ENCODE measurements around the gene B3GALT6. TPM values are rescaled to one million over a fixed set of nuclear protein-coding genes. Genes with fewer than 3 reads are reported as not detected.

Gene B3GALT6
- total and polyA plus RNA-seq, 2 experiments from 2014 or later: 6.5 to 52.5 TPM

GRCh38 chr1:1205769-1206375, 26.2 kb upstream of the B3GALT6 start:
- Histone ChIP-seq H4K20me1 (ENCODE audit: insufficient read depth) (no peaks in the 10 kb centered on the region), H3K4me2 (ENCODE audit: unreplicated experiment) (no peak overlapping the region), H3K4me1 (ENCODE audit: insufficient read depth) (no peaks in the 10 kb centered on the region), H3K4me3 (peak overlapping the region; percentile 40; the same call in 1 of the 2 replicates), H3K9ac (no peak overlapping the region), H3K36me3 (ENCODE audit: low read depth) (no peaks in the 10 kb centered on the region), H3K9me2 (ENCODE audit: insufficient read depth) (no peaks in the 10 kb centered on the region), H3K9me3 (ENCODE audit: low read depth) (no peaks in the 10 kb centered on the region), H3K27ac (no peak overlapping the region), H3K79me2 (ENCODE audit: insufficient read depth) (no peaks in the 10 kb centered on the region), H3K27me3 (replicated peaks; ENCODE audit: insufficient read depth) (no peaks in the 10 kb centered on the region), H2AFZ (no peak overlapping the region), H3F3A (ENCODE audit: insufficient read depth) (no peaks in the 10 kb centered on the region)
- TF ChIP-seq EZH2 (IDR thresholded peaks at IDR 0.05; ENCODE audit: insufficient read depth, poor library complexity, severe bottlenecking): no peak
- TF ChIP-seq EZH2phosphoT487 (IDR thresholded peaks at IDR 0.05; ENCODE audit: insufficient read depth, low read depth): no peak
- in situ Hi-C loops (cut with MboI): no loop called here
- 28 to 34% methylated on average over 26 to 28 of the region's 31 CpGs for WGBS, 2 experiments (ENCODE audit: low coverage in 1 of 2, low lambda C conversion rate in 2 of 2, missing lambda C conversion rate in 2 of 2)
- DNase-seq: no peak

GRCh38 chr1:1206376-1206965, 25.6 kb upstream of the B3GALT6 start, which contains the start of gene TNFRSF18:
Gene TNFRSF18 (minus strand): TSS chr1:1206592. CDS start chr1:1206571, 21 bp downstream.
- H3K27me3 ChIP-seq (replicated peaks; ENCODE audit: insufficient read depth): no peaks in the 10 kb centered on the region
- peak within 1 kb of the TSS; percentile 40; the same call in 1 of the 2 replicates for H3K4me3 ChIP-seq
- no peak within 1 kb of the TSS for H3K4me2 ChIP-seq (ENCODE audit: unreplicated experiment)
- DNase-seq: peak; percentile 42
- no peaks in the 10 kb centered on the region for H3F3A ChIP-seq (ENCODE audit: insufficient read depth)
- H3K9me3 ChIP-seq (ENCODE audit: low read depth): no peaks in the 10 kb centered on the region
- no peaks in the 10 kb centered on the region for H3K36me3 ChIP-seq (ENCODE audit: low read depth)
- H3K27ac ChIP-seq: no peak within 1 kb of the TSS
- no peaks in the 10 kb centered on the region for H4K20me1 ChIP-seq (ENCODE audit: insufficient read depth)
- no peak within 1 kb of the TSS for H3K9ac ChIP-seq
- no peak for TF ChIP-seq EZH2phosphoT487 (IDR thresholded peaks at IDR 0.05; ENCODE audit: insufficient read depth, low read depth)
- no peaks in the 10 kb centered on the region for H3K9me2 ChIP-seq (ENCODE audit: insufficient read depth)
- no peaks in the 10 kb centered on the region for H3K79me2 ChIP-seq (ENCODE audit: insufficient read depth)
- WGBS, 2 experiments (ENCODE audit: low coverage in 1 of 2, low lambda C conversion rate in 2 of 2, missing lambda C conversion rate in 2 of 2): 5 to 7% methylated on average over 46 to 48 of the region's 49 CpGs
- no peak within 1 kb of the TSS for H2AFZ ChIP-seq
- in situ Hi-C loops (cut with MboI): no loop called here
- no peaks in the 10 kb centered on the region for H3K4me1 ChIP-seq (ENCODE audit: insufficient read depth)

GRCh38 chr1:1206966-1207531, 25.0 kb upstream of the B3GALT6 start:
- no peaks in the 10 kb centered on the region for H3K79me2 ChIP-seq (ENCODE audit: insufficient read depth)
- H3K27ac ChIP-seq: no peak overlapping the region
- in situ Hi-C loops (cut with MboI): no loop called here
- H3K27me3 ChIP-seq (replicated peaks; ENCODE audit: insufficient read depth): no peaks in the 10 kb centered on the region
- H3K4me1 ChIP-seq (ENCODE audit: insufficient read depth): no peaks in the 10 kb centered on the region
- H3K36me3 ChIP-seq (ENCODE audit: low read depth): no peaks in the 10 kb centered on the region
- H3K4me2 ChIP-seq (ENCODE audit: unreplicated experiment): no peak overlapping the region
- no peak overlapping the region for H3K9ac ChIP-seq
- 42 to 55% methylated on average over 12 to 19 of the region's 19 CpGs for WGBS, 2 experiments (ENCODE audit: low coverage in 1 of 2, low lambda C conversion rate in 2 of 2, missing lambda C conversion rate in 2 of 2)
- no peaks in the 10 kb centered on the region for H3K9me3 ChIP-seq (ENCODE audit: low read depth)
- H2AFZ ChIP-seq: no peak overlapping the region
- H3F3A ChIP-seq (ENCODE audit: insufficient read depth): no peaks in the 10 kb centered on the region
- no peak for DNase-seq
- H4K20me1 ChIP-seq (ENCODE audit: insufficient read depth): no peaks in the 10 kb centered on the region
- no peak overlapping the region for H3K4me3 ChIP-seq
- H3K9me2 ChIP-seq (ENCODE audit: insufficient read depth): no peaks in the 10 kb centered on the region
- TF ChIP-seq EZH2phosphoT487 (IDR thresholded peaks at IDR 0.05; ENCODE audit: insufficient read depth, low read depth) (no peak), EZH2 (IDR thresholded peaks at IDR 0.05; ENCODE audit: insufficient read depth, poor library complexity, severe bottlenecking) (no peak)

GRCh38 chr1:1207571-1207892, 24.5 kb upstream of the B3GALT6 start:
- Histone ChIP-seq H3K4me1 (ENCODE audit: insufficient read depth) (no peaks in the 10 kb centered on the region), H3K4me3 (no peak overlapping the region), H3K27me3 (replicated peaks; ENCODE audit: insufficient read depth) (no peaks in the 10 kb centered on the region), H3F3A (ENCODE audit: insufficient read depth) (no peaks in the 10 kb centered on the region), H3K79me2 (ENCODE audit: insufficient read depth) (no peaks in the 10 kb centered on the region), H3K9me3 (ENCODE audit: low read depth) (no peaks in the 10 kb centered on the region), H4K20me1 (ENCODE audit: insufficient read depth) (no peaks in the 10 kb centered on the region), H3K9ac (no peak overlapping the region), H3K36me3 (ENCODE audit: low read depth) (no peaks in the 10 kb centered on the region), H3K27ac (no peak overlapping the region), H3K4me2 (ENCODE audit: unreplicated experiment) (no peak overlapping the region), H3K9me2 (ENCODE audit: insufficient read depth) (no peaks in the 10 kb centered on the region), H2AFZ (no peak overlapping the region)
- 48 to 54% methylated on average over 11 of the region's 11 CpGs for WGBS, 2 experiments (ENCODE audit: low coverage in 1 of 2, low lambda C conversion rate in 2 of 2, missing lambda C conversion rate in 2 of 2)
- TF ChIP-seq EZH2phosphoT487 (IDR thresholded peaks at IDR 0.05; ENCODE audit: insufficient read depth, low read depth) (no peak), EZH2 (IDR thresholded peaks at IDR 0.05; ENCODE audit: insufficient read depth, poor library complexity, severe bottlenecking) (no peak)
- no peak for DNase-seq
- in situ Hi-C loops (cut with MboI): no loop called here
